ENCODE measurements around the gene ITGA4.

GRCh38 chr2:181515719-181516118 lies 58.5 kb downstream of the ITGA4 start:
- TF ChIP-seq POLR2A (IDR thresholded peaks at IDR 0.05): no peak
- no peak for TF ChIP-seq CTCF (IDR thresholded peaks at IDR 0.05)
- no peak for TF ChIP-seq EP300 (IDR thresholded peaks at IDR 0.05)

All from stomach (tissue), 4 donors.